Measurements from ENCODE around the gene MTHFD1.
"Not testable (repeated sequence)": the region's sequence is repeated elsewhere in the genome, so short reads cannot be mapped to it uniquely, and the experiment has no call there.

Gene MTHFD1

DNA sequence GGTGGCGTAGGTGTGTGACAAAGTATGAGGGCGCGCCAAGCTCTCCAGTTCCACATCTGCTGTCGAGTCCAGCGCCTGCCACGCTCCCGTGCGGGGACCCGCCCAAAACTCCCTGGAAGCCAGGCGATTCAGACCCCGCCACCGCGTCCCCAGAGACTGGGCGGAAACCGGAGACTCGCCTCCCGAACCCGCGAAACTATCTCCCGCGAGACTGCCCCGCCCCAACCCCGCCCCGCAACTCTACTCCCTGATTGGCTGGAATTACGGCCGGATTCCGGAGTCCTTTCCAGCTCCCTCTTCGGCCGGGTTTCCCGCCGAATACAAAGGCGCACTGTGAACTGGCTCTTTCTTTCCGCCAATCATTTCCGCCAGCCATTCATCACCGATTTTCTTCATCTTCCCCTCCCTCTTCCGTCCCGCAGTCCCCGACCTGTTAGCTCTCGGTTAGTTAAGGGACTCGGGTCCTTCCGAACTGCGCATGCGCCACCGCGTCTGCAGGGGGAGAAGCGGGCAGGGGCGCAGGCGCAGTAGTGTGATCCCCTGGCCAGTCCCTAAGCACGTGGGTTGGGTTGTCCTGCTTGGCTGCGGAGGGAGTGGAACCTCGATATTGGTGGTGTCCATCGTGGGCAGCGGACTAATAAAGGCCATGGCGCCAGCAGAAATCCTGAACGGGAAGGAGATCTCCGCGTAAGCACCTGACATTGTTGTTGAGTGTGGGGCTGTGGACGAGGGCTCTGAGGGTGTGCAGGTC lies at the start of gene MTHFD1:
MTHFD1 (plus strand) TSS at position 572 of the 751 bp plus-strand sequence; CDS start at position 647, 75 bp downstream.
- DNase-seq (ENCODE audit: low spot score) = peak; percentile 99

DNA sequence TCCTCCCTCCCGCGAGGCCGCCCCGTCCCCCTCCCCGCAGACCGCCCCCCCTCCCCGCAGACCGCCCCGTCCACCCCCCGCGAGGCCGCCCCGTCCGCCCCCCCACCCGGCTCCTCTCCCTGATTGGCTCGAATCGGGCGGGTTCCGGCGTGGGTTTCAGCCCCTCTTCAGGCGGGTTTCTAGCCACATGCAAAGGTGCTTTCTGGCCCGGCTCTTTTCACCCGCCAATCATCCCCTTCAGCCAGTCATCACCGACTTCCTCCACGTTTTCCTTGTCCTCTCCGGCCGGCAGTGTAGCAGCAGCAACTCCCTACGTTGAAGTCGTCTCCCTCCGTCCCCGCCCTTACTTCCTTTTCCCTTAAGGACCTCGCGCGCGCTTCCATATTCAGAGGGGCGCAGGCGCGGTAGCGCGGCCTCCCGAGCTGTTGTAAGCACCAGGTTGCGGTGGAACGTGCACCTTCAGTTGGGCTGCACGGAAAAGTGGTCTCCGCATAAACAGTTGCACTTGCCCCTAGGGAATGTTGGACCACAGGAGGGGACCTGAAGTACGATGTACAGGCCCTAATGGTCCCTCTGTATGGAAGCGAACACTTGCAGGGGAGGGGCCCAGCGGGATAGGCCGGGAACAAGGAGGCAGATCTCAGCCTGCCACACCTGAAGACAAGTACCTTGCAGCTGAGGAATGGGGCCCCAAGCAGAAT lies 49.4 kb upstream of the MTHFD1 start:
- DNase-seq (ENCODE audit: low spot score) = peak; percentile 100

DNA sequence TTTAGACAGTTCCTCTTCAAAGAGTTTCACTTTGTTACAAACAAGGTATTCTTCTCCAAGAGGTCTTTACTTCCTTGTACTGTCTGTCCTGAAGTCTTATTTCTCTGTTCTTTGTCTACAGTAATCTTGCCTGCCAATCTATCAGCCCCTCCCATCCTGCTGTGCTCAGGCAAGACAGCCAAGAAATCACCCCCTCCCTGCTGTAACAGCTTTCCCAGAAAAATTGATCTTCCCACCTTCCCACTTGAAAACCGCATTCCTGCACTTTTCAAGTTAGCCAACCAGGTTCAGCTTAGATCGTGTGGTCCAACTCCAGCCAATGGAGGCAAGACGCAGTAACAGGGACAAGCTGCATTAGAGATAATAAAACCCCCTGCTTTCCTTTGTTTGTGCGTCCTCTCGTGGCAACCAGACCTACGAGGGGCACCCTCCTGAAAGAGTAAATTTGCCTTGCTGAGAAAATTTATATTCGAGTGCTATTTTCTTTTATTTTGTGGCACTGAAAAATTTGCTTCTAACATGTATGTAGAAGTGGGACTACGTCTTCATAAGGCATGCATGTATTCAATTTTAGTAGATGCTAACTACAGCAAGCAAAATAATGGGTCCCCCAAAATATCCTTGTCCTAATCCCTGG lies 47.5 kb upstream of the MTHFD1 start:
- DNase-seq (ENCODE audit: low spot score) = no peak

DNA sequence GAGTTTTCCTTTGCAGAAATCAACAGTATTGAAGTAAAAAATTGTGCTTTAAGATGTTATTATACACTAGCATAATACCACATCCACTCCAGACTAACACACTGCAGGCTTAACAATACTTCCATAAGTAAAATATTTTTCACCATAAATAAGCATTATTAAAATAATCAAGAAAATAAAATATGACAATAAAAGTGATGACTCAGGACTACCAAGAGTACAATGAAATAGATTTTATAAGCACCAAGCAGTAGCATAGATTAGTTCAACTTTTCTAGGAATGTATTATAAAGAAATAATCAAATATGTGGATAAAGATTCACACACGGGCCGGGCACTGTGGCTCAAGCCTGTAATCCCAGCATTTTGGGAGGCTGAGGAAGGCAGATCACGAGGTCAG lies 40.4 kb upstream of the MTHFD1 start:
- DNase-seq (ENCODE audit: low spot score) = no peak

DNA sequence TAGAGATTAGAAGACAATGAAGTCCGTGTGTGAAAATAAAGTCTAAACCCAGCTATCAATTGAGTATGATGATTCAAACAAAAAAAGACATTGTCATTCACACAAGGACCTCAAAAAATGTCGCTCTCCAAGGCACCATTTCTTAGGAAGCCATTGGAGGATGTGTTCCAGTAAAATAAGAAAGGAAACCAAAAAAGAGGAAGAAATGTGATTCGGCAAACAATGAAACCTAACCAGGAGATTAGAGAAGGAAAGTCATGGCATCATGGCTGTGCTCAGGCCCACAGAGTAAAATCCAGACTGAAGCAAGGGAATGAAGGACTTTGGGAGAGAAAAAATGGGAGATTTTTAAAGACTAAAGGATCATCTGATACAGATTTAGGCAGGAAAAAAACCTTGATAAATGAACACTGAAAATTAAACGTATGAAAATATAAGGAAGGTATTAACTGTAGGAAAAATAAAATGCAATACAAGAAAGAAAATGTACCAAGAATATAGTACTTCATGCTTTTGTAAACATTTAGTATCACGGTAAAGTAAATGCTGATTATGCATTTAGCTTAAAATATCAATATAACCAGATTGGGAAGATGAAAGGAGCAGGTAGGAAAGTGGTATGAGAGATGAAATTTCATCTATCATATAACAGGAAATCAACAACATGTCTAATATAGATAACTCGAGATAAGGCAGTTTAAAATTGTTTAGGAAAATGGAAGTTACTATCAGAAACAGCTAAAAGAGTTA lies 38.2 kb upstream of the MTHFD1 start:
- DNase-seq (ENCODE audit: low spot score) = no peak

DNA sequence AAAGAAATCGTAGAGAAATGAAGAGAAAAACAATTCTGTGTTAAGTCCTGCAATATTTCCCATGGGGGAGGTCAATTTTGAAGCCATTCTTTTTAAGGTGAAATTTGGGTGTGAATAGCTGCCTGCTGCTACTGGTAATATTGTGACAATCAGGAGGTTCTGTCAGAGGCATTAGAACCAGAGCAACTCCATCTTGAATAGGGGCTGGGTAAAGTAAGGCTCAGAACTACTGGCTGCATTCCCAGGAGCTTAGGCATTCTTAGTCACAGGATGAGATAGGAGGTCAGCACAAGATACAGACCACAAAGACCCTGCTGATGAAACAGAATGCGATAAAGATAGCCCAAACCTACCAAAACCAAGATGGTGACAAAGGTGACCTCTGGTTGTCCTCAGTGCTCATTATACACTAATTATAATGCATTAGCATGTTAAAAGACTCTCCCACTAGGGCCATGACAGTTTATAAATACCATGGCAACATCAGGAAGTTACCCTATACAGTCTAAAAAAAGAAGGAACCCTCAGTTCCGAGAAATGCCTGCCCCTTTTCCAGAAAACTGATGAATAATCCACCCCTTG lies 24.8 kb upstream of the MTHFD1 start:
- DNase-seq (ENCODE audit: low spot score) = no peak

DNA sequence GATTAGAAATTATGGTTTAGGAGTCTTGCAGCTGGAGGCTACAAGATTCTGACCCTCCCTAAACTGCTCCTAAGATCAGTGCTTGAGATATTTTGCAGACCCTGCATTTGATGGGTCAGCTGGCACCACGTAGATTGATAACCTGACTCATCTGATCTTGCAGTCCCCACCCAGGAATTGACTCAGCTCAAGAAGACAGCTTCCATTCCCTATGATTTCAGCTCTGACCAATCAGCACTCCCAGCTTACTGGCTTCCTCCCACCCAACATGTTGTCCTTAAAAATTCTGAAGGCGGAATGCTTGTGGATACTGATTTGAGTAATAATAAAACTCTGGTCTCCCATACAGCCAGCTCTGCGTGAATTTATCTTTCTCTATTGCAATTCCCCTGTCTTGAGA lies 23.2 kb upstream of the MTHFD1 start:
- DNase-seq (ENCODE audit: low spot score) = no peak

DNA sequence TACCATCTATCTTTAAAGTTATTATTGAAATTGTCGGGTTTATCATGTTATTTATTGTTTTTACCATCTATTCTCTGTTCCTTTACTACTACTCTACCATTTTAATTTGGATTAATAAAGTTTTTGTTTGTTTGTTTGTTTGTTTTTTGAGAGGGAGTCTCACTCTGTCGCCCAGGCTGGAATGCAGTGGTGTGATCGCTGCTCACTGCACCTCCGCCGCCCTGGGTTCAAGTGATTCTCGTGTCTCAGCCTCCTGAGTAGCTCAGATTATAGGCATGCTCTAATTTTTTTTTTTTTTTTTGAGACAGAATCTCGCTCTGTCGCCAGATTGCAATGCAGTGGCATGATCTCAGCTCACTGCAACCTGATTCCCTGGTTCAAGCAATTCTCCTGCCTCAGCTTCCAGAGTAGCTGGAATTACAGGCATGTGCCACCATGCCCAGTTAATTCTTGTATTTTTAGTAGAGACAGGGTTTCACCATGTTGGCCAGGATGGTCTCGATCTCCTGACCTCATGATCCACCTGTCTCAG lies 22.7 kb upstream of the MTHFD1 start:
- not testable (repeated sequence) for DNase-seq (ENCODE audit: low spot score)

DNA sequence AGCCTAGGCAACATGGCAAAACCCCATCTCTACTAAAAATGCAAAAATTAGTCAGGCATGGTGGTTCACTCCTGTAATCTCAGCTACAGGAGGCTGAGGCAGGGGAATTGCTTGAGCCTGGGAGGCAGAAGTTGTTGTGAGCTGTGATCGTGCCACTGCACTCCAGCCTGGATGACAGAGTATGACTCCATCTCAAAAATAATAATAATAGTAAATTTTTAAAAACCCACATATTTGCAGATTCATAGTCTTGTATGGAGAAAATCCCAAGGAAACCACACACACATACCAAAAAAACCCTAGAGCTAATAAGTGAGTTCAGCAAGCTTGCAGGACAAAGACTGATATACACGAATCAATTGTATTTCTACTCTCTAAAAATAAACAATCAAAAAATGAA lies 19.0 kb upstream of the MTHFD1 start:
- DNase-seq (ENCODE audit: low spot score) = no peak

DNA sequence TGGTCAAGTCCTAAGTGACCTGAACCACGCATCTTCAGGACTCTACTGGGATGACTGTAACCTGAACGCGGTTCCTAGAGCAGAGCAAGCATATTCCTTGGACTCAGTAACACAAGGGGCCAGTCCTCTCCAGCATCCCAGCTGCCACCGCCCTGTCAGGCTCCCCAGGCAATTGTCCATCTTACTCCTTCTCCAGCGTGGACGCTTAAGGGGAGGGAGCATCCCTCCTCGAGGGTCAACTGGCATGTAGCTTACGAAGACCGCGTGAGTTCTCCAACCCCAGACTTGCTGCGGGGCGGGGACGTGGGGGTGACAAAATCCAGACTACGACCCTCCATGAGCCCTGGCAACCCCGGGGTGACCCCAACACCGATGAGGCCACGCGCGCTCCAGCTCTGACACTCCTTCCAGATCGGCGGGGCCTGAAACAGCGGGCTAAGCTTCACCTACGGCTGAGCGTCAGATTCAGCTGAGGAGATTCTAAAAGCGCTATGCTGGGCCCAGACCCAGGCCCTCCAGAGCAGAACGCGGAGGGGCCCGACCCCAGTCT lies 846 bp upstream of the MTHFD1 start:
- DNase-seq (ENCODE audit: low spot score) = peak; percentile 15

DNA sequence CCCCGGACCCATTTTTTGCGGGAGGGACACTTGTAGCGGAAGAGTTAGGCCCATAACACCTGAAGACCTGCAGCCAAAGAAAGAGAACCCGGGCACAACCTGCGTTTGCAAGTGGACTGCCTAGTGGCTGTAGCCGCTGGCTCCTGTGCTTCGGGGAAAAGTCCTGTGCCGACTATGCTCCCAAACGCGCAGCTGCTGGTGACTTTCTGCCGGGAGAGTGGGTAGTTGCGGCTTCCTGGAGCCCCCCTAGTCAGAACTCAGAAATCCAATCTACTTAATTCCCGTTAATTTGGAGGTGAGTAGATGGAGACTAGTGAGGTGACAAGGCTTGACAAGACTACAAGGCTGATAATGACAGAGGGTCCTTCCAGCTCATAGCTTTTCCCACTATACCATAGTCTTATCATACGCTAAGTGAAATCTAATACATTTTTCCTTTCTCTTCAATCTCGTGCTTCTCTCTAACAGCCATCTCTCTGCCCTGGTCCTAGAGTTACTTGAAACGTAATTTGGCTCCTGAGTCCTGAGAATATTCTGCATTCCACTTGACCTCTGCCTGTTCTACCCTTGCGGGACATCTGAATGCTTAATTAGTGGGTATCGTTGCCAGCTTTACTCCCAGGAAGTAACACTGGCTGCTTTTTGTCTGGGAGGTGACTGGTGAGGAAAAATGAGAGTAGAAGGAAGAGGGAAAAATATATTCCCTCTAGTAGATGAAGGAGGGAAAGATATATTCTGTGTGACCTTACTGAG lies 556 bp downstream of the MTHFD1 start:
- DNase-seq (ENCODE audit: low spot score) = peak; percentile 11

DNA sequence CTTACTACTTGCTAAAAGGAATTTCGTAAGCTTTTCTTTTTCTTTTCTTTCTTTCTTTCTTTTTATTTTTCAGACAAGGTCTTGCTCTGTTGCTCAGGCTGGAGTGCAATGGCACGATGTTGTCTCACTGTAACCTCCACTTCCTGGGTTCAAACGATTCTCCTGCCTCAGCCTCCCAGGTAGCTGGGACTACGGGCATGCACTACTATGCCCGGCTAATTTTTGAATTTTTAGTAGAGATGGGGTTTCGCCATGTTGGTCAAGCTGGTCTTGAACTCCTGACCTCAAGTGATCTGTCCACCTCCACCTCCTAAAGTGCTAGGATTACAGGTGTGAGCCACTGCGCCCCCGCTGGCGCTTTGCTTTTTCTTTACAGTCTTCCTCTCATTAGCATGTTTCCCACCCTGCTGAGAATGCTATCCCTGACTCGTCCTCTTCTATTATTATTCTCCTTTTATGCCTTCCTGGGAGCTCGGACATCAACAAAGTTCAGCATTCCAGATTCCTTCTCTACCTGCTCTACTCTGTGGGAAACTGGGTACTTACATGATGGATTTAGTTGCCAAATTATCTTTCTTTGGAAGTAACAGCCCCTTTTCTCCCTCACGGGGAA lies 3.1 kb downstream of the MTHFD1 start:
- no peak for DNase-seq (ENCODE audit: low spot score)

DNA sequence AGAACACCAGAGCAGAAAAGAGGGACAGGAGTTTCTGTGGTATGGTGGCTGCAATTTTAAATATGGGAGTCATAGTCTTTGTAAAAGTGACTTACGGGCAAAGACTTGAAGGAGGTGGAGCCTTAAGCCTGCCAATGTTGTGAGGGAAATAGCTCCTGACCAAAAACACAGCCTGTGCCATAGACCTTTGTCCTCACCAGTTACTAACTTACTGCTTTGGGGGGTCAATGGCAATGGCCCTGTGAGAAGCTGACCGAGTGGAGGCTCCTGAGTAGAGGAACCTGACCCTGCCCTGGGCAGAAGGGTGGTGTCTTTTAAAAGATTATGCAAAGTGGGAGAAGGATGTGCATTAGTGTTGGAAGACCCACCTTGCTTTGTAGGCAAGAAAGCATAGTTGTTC lies 3.8 kb downstream of the MTHFD1 start:
- no peak for DNase-seq (ENCODE audit: low spot score)

DNA sequence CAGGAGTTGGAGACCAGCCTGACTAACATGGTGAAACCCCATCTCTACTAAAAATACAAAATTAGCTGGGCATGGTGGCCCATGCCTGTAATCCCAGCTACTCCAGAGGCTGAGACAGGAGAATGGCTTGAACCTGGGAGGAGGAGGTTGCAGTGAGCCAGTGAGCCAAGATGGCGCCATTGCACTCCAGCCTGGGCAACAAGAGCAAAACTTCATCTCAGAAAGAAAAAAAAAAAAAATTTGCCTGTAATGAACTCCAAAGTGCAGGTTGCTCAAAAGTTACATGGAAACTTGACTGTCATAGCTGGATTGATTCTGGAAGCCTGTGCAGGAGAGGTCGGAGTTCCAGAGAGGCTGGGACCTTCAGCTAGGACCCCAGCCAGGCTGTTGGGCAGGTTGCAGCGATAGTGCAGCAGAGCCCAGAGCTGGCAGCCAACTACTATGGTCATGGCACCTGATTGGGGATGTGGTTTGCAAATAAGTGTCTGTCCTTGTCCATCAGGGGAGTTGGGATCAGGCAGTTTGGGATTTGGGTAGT lies 5.1 kb downstream of the MTHFD1 start:
- not testable (repeated sequence) for DNase-seq (ENCODE audit: low spot score)

DNA sequence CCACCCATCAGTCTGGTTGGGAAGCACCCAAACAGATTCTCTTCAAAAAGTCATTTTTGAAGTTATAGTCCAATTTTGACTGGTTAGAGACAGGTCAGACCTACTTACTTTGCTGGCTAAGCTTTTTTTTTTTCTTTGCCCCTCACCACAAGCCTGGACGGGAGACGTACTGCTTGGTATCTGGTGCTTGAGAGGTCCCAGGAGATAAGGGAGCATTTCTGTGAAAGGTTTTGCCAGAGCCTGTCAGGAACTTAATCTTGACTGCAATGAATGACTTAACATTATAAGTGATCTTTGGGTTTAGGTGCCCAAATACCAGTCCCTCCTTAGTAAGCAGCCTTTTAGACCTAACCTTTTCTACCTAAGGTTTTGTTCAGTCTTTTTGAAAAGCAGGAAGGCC lies 6.3 kb downstream of the MTHFD1 start:
- DNase-seq (ENCODE audit: low spot score) = no peak

DNA sequence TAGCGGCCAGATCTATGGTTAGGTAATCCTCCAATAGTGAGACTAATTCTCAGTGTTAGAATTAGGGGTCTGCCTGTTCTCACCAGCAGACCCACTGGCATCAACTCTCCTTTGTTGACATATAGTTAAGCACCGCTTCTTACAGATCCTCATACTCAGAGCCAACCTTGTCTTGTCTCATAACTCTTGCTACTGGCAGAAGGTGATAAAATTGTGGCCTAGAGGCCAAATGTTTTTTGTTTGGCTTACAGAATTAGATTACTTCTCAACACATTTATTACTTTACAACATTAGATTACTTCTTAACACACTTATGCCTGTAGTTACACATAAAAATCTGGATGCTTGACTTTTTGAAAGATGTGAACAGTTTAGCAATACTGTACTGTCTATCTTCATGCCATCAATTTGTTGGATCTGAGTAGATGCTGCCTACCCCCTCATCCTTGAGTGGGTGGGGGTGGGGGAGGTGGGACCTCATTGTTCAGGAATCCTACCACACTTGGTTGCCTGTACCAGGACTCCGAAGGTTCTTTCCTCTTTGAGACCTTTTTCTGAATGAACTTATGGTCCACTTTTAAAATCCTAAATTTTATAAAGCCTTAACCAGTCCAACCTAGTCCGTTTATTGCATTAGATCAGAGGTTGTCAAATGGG lies 7.0 kb downstream of the MTHFD1 start:
- DNase-seq (ENCODE audit: low spot score) = no peak

DNA sequence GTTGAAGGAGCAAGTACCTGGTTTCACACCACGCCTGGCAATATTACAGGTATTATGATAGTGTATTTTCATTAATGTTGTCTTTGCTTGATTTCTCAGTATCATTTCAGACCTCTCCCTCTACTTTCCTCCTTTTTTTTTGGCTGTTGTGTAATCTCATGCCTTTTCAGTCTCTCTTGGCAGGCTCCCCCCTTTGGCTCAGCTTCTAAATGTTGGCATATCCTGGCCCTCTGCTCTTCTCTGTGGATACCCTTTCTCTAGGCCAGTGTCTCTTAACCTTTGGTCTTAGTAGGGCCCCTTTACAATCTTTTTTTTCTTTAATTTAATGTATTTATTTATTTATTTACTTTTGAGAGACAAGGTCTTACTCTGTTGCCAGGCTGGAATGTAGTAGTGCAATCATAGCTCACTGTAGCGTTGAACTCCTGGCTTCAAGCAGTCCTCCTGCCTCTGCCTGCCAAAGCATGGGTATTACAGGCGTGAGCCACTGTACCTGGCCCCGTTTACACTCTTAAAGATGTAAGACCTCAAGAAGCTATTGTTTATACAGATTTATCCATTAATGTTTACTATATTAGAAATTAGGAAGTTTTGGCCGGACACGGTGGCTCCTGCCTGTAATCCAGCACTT lies 12.8 kb downstream of the MTHFD1 start:
- DNase-seq (ENCODE audit: low spot score) = no peak

DNA sequence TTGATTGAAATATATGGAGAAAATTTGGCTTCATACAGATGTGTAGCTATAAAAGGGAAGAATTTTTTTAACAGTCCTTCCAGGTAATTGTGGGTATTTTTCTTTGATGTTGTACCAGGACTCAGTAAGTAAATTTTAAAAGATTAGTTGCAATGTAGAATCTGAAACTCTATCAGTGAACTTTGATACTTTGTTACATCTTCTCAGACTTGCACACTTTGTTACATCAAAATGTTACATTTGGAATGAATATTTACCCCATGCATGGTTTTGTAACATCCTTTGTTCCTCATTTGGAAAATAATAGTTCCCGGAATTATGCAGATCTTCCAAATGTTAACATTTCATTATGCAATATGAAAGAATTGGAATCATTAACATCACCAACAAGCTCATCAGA lies 13.8 kb downstream of the MTHFD1 start:
- no peak for DNase-seq (ENCODE audit: low spot score)

DNA sequence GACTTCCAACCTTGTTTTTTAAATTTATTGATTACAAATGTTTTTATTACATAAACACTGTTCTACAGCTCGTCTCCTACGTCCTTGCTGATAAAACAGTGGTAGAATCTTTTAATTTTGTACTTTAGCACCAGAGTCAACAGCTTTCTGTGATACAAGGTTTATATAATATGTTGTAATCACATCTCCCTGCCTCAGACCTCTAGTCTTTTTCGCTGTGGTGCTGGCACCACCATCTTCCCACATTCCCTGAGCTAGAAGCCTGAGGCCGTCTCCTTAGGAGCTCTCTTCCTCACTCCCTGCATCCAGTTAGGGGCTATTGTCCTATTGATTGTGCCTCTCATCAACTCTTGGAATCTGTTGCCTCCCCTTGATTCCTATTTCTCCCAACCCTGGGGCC lies 17.1 kb downstream of the MTHFD1 start:
- no peak for DNase-seq (ENCODE audit: low spot score)

All from COLO829 (cell line).